Kidney capillary endothelial cell (primary cell): ENCODE measurements around the gene CDC37L1.

Source experiments
- DNase-seq: peaks from one replicate; pipeline ENCODE4 v3.0.0-alpha.2; 2018; ENCODE audit warnings: low spot score

Gene CDC37L1

DNA sequence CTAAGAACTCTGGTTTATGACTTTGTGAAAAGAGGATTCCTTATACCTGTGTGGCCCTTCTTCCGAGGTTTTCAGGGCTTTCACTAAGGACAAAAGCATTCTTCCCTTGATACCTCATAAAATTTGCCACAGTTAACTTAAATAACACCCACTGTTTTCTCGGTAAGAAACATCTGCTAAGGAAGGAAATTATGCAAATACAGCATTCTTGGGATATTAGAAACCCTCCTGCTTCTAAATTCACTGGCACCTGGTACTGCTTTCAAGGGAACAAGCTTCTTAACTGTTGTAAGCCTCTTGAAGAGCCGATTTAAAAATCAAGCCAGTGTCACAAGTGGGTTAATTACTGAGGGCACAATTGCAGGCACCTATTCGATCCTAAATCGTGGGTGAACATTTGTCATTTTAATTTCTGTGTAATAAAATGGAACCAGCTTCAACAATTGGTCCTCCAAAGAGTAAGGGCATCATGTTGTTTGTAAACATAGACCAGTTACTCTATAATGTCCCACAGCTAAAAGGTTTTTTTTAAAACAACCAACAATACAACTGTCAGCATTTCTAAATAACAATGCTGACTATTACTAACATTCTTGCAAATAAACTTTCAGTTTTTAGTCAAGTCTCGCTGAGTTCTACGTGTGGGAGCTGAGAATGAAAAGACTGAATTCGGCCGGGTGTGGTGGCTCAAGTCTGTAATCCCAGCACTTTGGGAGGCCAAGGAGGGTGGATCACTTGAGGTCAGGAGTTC is 35.1 kb downstream of the CDC37L1 start:
- no peak for DNase-seq

DNA sequence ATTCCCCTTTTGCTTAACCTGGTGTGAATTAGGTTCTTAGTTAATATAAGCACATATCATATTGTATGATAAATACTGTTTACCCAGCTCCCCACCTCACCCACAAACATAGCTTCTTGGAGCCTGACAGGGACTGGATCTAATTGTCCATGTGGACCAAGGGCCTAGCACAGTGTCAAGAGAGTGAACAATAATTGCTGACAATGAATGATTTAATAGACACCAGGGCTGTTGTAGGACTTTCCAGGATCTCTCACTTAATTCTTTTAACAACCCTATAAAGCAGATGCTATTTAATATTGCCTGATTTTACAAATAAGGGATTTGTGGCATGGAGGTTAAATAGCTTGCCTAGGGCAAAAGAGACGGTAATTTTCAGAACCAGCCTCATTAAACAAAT is 36.8 kb downstream of the CDC37L1 start:
- no peak for DNase-seq

- no peak for DNase-seq
Observed at GRCh38 chr9:4717815-4718214, 38.4 kb downstream of the CDC37L1 start.

DNA sequence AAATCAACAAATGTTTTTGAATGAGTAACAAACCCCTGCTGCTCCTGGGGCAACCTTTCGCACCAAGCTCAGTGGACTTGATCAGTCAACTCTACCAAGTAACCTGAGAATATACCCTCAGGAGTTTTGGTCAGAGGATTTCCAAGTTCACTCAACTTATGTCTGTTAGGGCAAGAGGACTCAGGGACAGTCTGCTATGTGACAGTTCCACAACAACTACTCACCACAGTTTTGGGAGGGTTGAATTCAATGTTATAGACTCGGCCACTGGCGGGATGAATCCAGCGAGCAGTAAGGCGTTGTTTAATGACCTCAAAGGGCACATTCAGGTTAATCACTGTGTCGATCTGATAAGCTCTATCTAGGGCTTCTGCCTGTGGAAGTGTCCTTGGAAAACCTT is 39.5 kb downstream of the CDC37L1 start:
- DNase-seq, result no peak

DNA sequence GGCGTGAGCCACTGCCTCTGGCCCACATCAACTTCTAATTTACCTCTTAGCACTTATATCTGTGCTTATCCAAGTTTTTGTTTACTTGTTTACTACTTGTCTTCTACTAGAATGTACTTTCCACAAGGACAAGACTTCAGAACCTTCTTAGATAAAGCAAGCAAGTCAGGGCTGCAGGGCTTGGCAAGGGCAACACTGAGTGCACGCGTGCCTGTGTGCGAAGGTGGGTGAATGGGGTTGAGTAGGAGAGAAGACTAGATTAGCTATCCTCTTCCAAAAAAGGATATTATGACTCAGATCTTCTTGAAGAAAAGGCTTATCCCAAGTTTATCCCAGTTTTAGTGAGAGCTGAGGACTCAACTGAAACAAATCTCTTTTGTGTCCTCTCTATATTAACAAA is 42.4 kb downstream of the CDC37L1 start:
- DNase-seq, result no peak

GRCh38 chr9:4725706-4726442 is 46.5 kb downstream of the CDC37L1 start:
- DNase-seq, result no peak

DNA sequence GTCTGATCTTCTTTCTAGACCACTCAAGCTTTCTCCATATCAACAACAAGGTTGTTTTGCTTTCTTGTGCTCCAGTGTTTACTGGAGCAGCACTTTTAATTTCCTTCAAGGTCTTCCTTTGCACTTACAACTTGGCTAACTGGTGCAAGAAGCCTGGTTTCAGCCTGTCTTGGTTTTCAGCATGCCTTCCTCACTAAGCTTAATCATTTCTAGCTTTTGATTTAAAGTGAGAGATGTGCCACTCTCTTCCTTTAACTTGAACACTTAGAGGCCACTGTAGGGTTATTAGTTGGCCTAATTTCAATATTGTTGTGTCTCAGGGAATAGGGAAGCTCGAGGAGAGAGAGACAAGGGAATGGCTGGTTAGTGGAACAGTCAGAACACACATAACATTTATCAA is 48.2 kb downstream of the CDC37L1 start:
- no peak for DNase-seq

- no peak for DNase-seq
Observed at GRCh38 chr9:4732890-4733289, 53.5 kb downstream of the CDC37L1 start.

GRCh38 chr9:4734150-4734549 is 54.8 kb downstream of the CDC37L1 start:
- DNase-seq, result no peak

DNA sequence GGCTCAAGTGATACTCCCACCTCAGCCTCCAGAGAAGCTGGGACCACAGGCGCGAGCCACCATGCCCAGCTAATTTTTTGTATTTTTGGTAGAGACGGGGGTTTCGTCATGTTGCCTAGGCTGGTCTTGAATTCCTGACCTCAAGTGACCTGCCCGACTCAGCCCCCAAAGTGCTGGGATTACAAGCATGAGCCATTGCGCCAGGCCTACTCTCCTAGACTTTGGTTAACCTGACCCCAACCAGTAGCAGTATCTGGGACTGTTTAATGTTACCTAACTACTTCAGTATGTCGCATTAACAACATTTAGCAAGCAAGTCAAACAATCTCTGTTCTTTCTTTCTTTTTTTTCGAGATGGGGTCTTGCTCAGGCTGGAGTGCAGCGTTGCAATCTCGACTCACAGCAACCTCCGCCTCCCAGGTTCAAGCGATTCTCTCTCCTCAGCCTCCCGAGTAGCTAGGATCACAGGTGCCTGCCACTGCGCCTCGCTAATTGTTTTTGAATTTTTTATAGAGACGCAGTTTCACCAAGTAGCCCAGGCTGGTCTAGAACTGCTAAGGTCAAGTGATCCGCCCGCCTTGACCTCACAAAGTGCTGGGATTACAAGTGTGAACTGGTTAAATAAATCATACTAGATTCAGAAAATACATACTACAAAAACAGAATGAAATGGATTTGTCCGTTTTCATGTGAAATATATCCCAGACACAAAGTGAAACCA is 59.7 kb downstream of the CDC37L1 start:
- DNase-seq, result no peak

DNA sequence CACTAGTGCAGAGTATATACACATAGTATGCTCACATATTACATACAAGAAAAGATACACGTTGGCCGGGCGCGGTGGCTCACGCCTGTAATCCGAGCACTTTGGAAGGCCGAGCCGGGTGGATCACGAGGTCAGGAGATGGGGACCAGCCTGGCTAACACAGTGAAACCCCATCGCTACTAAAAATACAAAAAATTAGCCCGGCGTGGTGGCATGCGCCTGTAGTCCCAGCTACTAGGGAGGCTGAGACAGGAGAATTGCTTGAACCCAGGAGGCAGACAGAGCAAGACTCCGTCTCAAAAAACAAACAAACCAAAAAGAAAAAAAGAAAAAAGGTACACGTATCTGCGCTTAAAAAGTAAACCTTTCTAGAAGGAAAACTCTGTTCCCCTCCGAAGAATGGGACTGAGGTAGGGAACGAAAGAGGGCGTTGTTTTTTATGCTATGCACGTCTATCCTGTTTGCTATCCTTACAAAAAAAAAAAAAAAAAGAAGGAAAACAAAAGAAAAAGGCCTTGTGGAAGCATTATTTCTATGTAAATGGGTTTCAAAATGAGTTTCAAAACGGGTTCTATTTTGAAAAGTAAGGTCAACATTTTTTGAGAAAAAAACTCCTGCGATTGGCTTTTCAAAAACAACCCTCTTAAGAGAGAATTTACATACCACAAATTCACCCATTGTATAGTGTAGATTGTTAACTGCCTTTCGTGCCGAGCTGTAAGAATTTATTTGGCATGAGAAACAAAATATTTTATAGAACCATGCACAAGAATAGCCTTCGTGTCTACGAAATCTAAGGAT is 60.4 kb downstream of the CDC37L1 start:
- no peak for DNase-seq

GRCh38 chr9:4740388-4740637 is 60.9 kb downstream of the CDC37L1 start:
- peak; percentile 18 for DNase-seq

DNA sequence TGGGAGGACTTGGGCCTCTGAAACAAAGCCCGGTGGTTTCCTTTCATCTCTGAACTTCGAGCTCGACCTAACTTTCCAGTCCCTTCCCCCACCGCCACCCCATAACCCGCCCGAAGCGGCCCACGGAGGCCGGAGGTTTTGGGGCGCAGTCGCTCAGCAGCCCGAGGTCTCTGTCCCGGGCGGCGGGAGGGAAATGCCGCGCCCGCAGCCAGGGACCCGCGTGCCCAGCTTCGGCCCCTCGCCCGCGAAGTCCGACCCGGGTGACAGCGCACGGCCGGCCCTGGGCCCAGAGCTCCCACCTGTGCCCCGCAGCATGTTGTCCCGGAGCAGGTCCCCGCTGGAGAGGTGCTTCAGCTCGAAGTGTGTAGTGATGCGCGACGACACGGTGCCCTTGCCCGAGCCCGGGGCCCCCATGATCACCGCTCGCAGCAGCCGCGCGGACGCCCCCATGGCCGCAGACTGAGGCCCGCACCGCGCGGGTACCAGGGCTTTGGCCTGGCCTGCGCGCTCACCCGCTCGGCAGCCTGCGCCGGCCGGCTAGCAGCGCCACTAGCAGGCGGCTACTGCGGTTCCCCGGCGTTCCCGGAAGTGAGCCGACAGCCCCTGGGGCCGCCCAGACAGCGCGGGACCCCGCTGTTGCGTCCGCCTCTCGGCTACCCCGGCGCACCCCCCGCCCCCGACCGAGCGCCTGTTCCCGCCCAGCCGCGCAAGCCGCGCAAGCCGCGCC is 61.4 kb downstream of the CDC37L1 start, which contains the start of gene AK3:
Gene AK3 (minus strand): TSS at position 565 of the 727 bp plus-strand sequence. CDS start 115 bp downstream, at position 450.
- DNase-seq, result peak; percentile 62

DNA sequence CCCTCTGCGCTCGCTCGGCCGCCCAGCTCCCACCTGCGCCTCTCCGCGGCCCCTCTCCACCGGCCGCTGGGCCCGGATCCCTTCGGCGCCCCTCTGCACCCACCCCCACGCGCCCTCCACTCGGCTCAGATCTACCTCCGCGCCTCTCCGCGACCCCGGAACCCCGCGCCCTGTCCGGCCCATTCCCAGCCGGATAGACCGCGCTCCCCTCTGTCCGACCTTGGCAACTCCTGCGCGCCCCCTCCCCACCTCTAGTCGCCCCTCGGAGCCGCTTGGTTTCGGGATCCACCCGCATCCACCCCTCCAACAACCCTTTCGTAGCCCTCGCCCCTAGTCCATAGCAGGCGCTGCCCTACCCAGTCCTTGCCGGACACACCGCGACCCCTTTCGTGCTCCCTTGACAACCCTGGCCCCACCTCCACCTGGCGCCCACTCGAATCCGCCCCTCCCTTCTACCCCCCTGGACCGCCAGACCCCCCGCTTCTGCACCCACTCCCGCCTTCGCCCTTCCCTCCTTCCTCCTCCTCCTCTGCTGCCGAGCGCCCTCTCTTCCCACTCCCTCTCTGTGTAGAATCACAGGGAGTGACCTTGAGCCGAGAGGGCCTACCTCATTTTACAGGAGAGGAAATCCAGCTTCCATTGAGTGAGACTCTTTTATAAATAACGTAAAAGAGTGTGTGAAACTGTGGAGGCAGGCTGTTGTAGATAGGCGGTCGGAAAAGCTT is 62.2 kb downstream of the CDC37L1 start:
- no peak for DNase-seq

- no peak for DNase-seq
Observed at GRCh38 chr9:4742246-4742645, 62.9 kb downstream of the CDC37L1 start.

GRCh38 chr9:4743131-4743875 is 63.9 kb downstream of the CDC37L1 start:
- DNase-seq, result no peak

DNA sequence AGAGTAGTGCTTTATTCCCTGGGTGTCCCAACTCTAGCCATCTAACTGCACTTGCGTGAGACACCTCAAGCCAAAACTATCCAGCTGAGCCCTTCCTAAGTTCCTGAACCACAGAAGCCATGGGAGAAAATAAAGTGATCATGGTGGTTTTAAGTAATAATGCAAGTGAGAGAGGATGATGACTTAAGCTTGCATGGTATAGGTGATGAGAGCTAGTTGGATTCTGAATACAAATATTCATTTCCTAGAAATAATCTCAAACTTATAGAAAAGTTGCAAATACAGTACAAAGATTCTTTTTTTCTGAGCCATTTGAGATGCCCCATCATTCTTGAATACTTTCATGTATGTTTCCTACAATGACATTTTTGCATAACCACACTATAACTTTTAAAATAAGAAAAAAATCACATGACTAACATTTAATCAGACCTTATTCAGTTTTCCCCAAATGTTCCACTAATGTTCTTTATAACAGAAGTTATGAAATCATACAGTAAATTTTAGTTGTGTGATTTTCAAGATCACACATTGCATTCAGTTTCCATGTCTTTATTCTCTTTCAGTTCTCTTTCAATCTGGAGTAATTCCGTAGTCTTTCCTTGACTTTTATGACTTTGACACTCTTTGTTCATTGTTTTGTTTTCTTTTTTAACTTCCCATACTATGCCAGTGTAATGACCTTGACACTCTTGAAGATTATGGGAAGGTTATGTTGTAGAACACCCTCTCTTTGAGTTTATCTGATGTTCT is 67.1 kb downstream of the CDC37L1 start:
- DNase-seq, result no peak

DNA sequence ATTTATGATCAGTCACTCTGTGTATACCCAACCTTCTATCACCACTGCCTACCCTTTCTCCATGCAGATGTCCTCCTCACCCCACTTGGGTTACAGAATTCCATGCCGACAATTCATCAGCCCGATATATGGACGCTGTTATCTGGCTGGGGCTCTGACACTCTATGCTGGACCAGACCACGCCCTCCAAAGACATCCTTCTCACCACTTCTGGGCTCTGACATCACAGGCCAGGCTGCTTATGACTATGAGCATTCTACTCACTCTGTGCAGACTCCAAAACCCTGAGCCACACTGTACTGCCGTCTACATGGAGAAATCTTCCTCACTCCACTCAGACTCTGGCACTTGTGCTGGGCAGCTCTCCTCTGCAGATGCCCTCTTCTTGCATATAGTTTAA is 69.2 kb downstream of the CDC37L1 start:
- no peak for DNase-seq

DNA sequence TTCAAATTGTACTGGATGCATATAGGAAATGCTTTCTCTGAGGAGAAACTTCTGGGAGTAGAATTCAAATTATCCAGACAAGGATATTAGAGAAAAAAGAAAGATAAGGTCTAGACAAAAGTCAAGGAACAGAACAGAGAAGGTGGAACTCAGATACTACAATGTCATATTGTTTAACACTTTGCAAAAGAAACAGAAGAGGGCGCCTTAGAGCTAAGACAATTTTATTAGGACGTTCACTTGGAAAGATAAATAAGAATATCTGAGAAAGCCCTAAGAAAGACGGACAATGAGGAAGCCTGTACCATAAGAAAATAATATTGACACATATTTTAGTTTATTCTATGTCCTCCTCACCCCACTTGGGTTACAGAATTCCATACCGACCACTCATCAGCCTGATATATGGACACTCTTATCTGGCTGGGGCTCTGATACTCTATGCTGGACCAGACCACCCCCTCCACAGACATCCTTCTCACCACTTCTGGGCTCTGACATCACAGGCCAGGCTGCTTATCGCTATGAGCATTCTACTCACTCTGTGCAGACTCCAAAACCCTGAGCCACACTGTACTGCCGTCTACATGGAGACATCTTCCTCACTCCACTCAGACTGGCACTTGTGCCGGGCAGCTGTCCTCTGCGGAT is 70.8 kb downstream of the CDC37L1 start:
- peak; percentile 54 for DNase-seq
